Measurements from ENCODE around the gene ACMSD. TPM values are rescaled to one million over a fixed set of nuclear protein-coding genes. Genes with fewer than 3 reads are reported as not detected.

The ACMSD gene
- total RNA-seq, 2 experiments from 2014 or later: not detected

- CTCF ChIA-PET: no interaction called here
- ATAC-seq: no peak
These were observed 24.3 kb downstream of the ACMSD start for GRCh38 chr2:134862674-134863073.

GRCh38 chr2:134863446-134863845, 25.0 kb downstream of the ACMSD start:
- Mint-ChIP-seq H3K4me1 (no peaks in the 10 kb centered on the region), H3K27ac (no peak overlapping the region), H3K4me3 (no peak overlapping the region), H3K27me3 (peaks cover 3% of the 10 kb centered on the region), H3K9me3 (ENCODE audit: low read depth) (no peaks in the 10 kb centered on the region), H3K36me3 (no peaks in the 10 kb centered on the region)
- ATAC-seq (no peak), DNase-seq (no peak)
- CTCF ChIA-PET: no interaction called here

More at GRCh38 chr2:134862674-134863073, 24.3 kb downstream of the ACMSD start:
- Mint-ChIP-seq H3K9me3 (ENCODE audit: low read depth) (no peaks in the 10 kb centered on the region), H3K27me3 (peaks cover 3% of the 10 kb centered on the region), H3K4me1 (no peaks in the 10 kb centered on the region), H3K36me3 (no peaks in the 10 kb centered on the region), H3K4me3 (no peak overlapping the region), H3K27ac (no peak overlapping the region)
- DNase-seq: no peak

DNA sequence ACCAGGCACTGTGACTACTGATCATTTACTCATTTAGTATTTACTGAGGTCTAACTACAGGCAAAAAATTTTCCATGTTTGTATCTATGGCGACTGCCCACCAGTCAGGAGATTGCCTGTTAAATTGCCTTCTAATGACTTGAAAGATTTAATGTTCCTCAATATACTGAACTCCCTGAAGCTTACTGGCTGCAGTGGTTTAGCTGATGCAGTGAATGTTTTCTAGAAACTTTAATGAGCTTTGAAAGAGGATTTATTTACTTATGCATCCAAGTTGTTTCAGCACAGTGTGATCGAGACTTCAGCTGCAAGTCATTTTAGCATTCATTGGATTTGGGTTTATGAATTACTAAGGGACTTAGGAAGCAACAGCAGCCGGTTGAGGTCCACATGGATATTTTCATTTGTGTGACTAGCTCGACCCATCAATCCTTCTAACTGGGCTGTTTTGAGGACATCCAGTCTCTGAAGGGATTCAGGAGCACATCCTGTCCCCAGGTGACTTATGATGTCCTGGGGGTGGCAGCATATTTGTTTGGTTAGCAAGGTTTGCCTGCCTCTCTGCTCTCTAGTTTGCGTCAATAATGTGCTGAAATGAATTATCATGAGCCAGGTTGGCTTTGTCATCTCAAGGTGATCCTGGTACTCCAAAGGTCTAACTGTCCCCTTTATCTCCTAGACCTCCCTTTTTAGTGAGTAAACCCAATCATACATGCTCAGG, 26.8 kb downstream of the ACMSD start:
- ATAC-seq (no peak), DNase-seq (no peak)
- Mint-ChIP-seq H3K4me3 (no peak overlapping the region), H3K36me3 (no peaks in the 10 kb centered on the region), H3K9me3 (ENCODE audit: low read depth) (peaks cover 2% of the 10 kb centered on the region), H3K4me1 (no peaks in the 10 kb centered on the region), H3K27ac (no peak overlapping the region), H3K27me3 (peaks cover 2% of the 10 kb centered on the region)
- CTCF ChIA-PET: no interaction called here

DNA sequence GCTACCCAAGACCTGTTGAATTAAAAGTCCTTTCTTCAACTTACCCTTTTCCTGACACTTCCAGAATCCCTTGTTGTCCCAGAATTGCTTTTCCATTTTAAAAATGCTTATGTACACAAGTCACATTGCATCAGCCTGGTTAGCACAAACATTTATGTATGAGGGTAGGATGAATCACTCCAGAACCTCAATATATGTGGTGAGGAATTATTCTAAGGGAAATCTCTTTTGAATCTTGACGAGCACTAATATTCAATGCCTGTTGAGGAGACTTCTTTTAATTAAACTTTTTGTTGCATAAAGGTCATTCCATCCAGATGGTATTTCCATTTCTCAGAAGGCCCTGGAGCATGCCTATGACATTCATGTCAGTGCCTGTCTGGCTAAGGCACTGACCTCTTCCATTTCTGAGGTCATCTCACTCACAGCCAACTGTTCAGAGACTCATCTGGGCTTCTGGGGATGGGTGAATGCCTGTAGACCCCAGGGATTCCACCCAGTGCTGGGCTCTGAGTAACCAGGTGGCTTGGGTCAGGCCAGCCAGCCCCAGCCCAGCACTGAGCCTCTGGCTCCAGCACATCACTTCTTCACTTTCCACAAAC, 28.2 kb downstream of the ACMSD start:
- no peak for DNase-seq
- no peaks in the 10 kb centered on the region for H3K36me3 Mint-ChIP-seq
- CTCF ChIA-PET: no interaction called here
- no peaks in the 10 kb centered on the region for H3K27me3 Mint-ChIP-seq
- no peaks in the 10 kb centered on the region for H3K4me1 Mint-ChIP-seq
- no peak overlapping the region for H3K27ac Mint-ChIP-seq
- peaks cover 4% of the 10 kb centered on the region for H3K9me3 Mint-ChIP-seq (ENCODE audit: low read depth)
- H3K4me3 Mint-ChIP-seq: no peak overlapping the region
- ATAC-seq: no peak

DNA sequence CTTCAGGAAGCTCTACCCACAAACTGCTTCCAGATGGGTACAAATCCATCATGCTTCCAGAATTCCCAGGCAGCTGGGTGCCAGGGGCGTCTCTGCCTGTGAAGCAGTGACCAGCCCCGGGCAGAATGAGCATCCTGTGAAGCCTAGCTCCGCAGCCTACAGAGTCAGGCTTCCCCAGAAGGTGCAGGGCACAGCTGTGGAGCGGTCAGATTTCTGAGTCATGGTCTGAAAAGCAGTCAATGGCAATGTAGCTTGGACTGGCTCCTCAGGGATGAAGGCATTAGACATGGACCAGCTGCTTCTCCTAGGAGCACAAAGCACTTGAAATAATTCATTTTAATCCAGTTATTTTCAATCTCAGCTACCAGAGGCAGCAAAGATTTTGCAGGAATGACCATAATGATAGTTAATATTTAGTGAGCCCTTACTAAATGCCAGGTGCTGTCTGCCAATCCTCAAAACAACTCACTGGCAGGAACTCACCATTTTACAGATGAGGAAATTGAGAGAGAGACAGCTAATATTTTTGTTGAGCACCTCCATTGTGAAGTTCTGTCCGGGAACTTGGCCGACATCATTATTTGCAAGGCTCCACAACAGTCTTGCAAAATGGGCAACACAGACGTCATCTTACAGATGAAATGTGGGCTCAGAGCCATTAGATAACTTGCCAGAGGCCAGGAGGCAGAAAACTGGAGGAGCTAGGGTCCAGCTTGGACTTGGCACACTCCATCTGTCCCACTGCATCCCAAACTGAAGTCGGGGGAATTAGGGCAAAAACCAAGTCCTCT, 31.7 kb downstream of the ACMSD start:
- Mint-ChIP-seq H3K9me3 (ENCODE audit: low read depth) (peaks cover 5% of the 10 kb centered on the region), H3K27ac (no peak overlapping the region), H3K27me3 (no peaks in the 10 kb centered on the region), H3K4me1 (no peaks in the 10 kb centered on the region), H3K4me3 (no peak overlapping the region), H3K36me3 (no peaks in the 10 kb centered on the region)
- CTCF ChIA-PET: no interaction called here
- ATAC-seq: no peak
- DNase-seq: no peak

DNA sequence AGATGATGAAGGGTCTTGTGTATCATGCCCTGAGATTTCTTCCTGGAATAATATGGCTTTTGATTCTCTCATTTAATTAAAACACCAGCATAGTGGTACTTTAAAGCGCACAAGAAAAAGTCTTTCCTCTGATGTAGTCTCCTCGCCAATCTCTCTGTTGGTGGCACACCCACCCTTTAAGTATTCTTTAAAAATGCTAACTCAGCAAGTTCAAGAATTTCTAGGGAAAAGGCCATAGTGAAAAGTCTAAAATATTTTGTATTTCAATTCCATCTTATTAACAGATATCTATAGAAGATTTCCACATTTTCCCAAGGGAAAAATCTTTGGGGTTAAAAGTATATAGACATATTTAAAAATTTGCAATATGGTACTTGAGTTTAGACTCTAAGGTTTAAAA, 34.7 kb downstream of the ACMSD start:
- Mint-ChIP-seq H3K4me3 (no peak overlapping the region), H3K9me3 (ENCODE audit: low read depth) (peaks cover 5% of the 10 kb centered on the region), H3K27ac (no peak overlapping the region), H3K36me3 (no peaks in the 10 kb centered on the region), H3K4me1 (no peaks in the 10 kb centered on the region), H3K27me3 (no peaks in the 10 kb centered on the region)
- DNase-seq: no peak
- ATAC-seq: no peak
- CTCF ChIA-PET: no interaction called here

DNA sequence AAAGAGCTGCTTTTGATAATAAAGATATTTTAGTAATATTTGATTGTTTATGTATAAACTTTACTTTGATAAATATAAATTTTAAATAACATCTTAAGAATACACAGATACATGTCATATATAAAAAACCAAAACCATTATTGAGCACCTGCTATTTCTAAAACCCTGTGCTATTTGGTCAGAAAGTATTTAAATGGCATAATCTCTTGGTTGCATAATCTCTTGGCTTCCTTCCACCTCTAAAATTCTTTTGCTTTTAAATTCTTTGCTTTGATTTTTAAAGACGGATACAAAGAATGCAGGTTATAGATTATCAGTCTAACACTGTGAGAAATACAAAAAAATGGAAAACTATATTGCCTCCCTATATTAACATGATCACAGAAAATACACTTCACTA, 36.9 kb downstream of the ACMSD start:
- H3K9me3 Mint-ChIP-seq (ENCODE audit: low read depth): peaks cover 2% of the 10 kb centered on the region

GRCh38 chr2:134882773-134883172, 44.4 kb downstream of the ACMSD start:
- H3K4me1 Mint-ChIP-seq: no peaks in the 10 kb centered on the region
- H3K27me3 Mint-ChIP-seq: no peaks in the 10 kb centered on the region
- DNase-seq (no peak), ATAC-seq (no peak)
- CTCF ChIA-PET: no interaction called here
- H3K36me3 Mint-ChIP-seq: no peaks in the 10 kb centered on the region
- no peaks in the 10 kb centered on the region for H3K9me3 Mint-ChIP-seq (ENCODE audit: low read depth)
- no peak overlapping the region for H3K4me3 Mint-ChIP-seq
- H3K27ac Mint-ChIP-seq: no peak overlapping the region

More for the DNA sequence above, 36.9 kb downstream of the ACMSD start:
- Mint-ChIP-seq H3K36me3 (no peaks in the 10 kb centered on the region), H3K27ac (no peak overlapping the region), H3K27me3 (no peaks in the 10 kb centered on the region), H3K4me1 (no peaks in the 10 kb centered on the region), H3K4me3 (no peak overlapping the region)
- CTCF ChIA-PET: interaction anchor here (1.0 to 1.5 kb wide), 2 partner anchors 9 to 19 kb away, joined by 3 to 5 read pairs; no protein-coding TSS in a partner anchor
- ATAC-seq (no peak), DNase-seq (no peak)

DNA sequence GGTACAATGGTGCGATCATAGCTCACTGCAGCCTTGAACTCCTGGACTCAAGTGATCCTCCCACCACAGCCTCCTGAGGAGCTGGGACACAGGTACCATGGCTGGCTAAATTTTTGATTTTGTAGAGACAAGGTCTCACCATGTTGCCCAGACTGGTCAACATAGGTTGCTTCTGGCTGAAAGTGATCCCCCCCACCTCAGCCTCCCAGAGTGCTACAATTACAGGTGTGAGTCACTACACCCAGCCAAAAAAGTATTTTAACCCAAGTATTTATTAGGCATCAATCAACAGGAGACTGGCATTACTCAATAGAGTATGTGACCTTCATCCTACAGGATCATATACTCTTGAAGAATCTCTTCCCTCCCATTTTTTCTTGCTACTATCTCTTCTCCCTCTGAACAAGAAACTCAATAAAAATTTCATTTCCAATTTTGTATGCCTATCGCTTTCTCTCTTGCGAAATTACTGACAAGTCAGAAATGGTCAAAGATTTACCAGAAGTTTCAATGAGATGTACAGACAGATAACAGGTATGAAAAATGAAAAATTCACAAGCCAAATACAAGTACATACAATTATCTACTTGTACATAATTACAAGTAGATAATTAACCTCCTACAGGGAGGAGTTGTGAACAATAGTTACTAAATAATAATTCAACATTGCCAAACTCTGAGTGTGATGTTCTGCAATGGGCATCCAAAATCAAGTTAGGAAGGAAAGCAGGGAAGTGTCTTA, 45.3 kb downstream of the ACMSD start:
- Mint-ChIP-seq H3K27ac (no peak overlapping the region), H3K4me3 (no peak overlapping the region), H3K9me3 (ENCODE audit: low read depth) (no peaks in the 10 kb centered on the region), H3K36me3 (no peaks in the 10 kb centered on the region), H3K27me3 (peaks cover 2% of the 10 kb centered on the region), H3K4me1 (no peaks in the 10 kb centered on the region)
- CTCF ChIA-PET: interaction anchor here (1.8 kb wide), 1 partner anchor 10 kb away, joined by 4 read pairs; no protein-coding TSS in a partner anchor
- ATAC-seq (no peak), DNase-seq (no peak)

DNA sequence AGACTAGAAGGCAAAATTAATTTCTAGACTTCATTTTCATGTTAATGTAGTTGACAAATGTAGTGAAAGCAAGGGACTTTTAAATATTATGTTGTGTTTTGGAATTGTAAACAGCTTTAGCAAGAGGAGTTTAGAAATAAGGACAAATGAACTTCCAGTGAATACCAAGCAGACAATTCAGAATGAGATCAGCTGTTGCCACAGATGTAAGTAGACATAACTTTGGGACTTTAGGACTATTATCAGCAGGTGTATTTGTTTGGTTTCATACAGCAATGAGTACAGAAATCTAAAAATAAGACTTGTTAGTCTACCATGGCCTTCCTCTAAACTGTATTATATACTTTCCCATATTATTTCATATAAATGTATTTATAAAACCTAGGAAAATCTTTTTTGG, 46.0 kb downstream of the ACMSD start:
- Mint-ChIP-seq H3K4me3 (no peak overlapping the region), H3K36me3 (no peaks in the 10 kb centered on the region), H3K27me3 (peaks cover 2% of the 10 kb centered on the region), H3K27ac (no peak overlapping the region), H3K9me3 (ENCODE audit: low read depth) (no peaks in the 10 kb centered on the region), H3K4me1 (no peaks in the 10 kb centered on the region)
- DNase-seq (no peak), ATAC-seq (no peak)
- CTCF ChIA-PET: interaction anchor here (0.8 to 1.8 kb wide), 2 partner anchors 9 kb away, joined by 3 to 4 read pairs; no protein-coding TSS in a partner anchor

DNA sequence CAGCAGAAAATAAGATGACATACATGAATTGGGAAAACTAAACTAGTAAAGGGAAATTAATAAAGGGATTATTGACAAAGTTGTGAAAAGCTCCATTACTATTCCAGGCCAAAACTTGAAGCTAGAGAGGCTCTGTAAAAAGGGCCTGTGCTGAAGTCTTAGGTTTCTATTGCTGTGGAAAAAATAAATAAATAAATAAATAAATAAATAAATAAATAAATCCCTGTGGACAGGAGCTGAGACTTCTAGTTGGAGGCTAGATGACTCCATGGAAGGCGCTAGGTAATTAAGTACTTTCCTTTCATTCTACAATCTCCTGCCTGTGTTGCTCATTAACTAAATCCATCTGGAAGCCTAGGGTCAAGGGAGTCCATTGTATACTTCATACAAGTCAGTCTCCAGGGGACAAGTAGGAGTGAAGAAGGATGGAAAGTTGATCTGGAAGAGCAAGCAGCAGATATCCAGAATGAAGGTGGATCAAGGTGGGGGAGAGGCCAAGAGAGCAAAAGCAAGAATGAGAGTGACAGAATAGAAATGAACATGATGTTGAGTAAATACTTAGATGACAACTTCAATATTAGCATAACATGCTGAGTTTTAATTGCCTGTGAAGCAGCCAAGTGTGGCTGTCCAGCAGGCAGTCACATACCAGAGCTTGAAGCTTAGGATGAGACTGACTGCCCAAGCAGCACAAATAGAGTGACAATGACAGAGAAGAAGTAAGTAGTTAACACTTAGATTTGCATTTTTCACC, 54.0 kb downstream of the ACMSD start:
- Mint-ChIP-seq H3K4me3 (no peak overlapping the region), H3K27me3 (peaks cover 6% of the 10 kb centered on the region), H3K9me3 (ENCODE audit: low read depth) (no peaks in the 10 kb centered on the region), H3K4me1 (no peaks in the 10 kb centered on the region), H3K27ac (no peak overlapping the region), H3K36me3 (no peaks in the 10 kb centered on the region)
- DNase-seq (no peak), ATAC-seq (no peak)
- CTCF ChIA-PET: interaction anchor here (1.2 kb wide), 1 partner anchor 8 kb away, joined by 4 read pairs; no protein-coding TSS in a partner anchor

DNA sequence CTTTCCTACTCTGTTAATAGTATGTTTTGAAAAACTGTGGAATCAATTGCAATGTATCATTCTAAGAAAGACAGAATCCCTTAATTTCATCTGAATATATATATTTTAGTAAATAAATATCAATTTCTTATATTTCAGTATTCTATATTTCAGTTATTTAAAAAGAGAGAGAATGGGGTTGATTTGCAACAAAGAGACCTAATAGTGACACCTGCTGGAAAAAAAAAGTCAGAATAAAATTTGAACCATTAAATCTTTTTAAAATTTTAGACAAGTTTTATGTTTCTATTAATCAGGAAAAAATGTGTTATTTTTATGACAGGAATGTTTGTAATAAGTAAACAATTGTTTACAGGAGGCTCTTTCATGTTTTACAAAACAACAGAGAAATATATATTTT, 59.5 kb downstream of the ACMSD start:
- DNase-seq: no peak
- no peaks in the 10 kb centered on the region for H3K36me3 Mint-ChIP-seq
- no peak overlapping the region for H3K27ac Mint-ChIP-seq
- no peaks in the 10 kb centered on the region for H3K9me3 Mint-ChIP-seq (ENCODE audit: low read depth)
- ATAC-seq: no peak
- CTCF ChIA-PET: interaction anchor here (1.0 to 1.8 kb wide), 4 partner anchors 181 to 447 kb away, joined by 4 to 8 read pairs (median 6); no protein-coding TSS in a partner anchor
- H3K27me3 Mint-ChIP-seq: peaks cover 8% of the 10 kb centered on the region
- H3K4me3 Mint-ChIP-seq: no peak overlapping the region
- H3K4me1 Mint-ChIP-seq: no peaks in the 10 kb centered on the region
